Measurements from ENCODE around the gene DIABLO. TPM values are rescaled to one million over a fixed set of nuclear protein-coding genes. Genes with fewer than 3 reads are reported as not detected.

Gene DIABLO
- total RNA-seq, 3 donors from 2014 or later = 48.2 to 71.1 (median 62.3) TPM

GRCh38 chr12:122166422-122167349 lies 59.2 kb downstream of the DIABLO start:
- no peaks in the 10 kb centered on the region for H3K4me1 ChIP-seq
- intact Hi-C loops (cut with DNase I; ENCODE audit: low total_unique reads) = no loop called here
- DNase-seq (ENCODE audit: low spot score in 2 of 2) = no peak
- H3K27me3 ChIP-seq = no peaks in the 10 kb centered on the region
- H3K9me3 ChIP-seq = no peaks in the 10 kb centered on the region
- H3K36me3 ChIP-seq = no peaks in the 10 kb centered on the region
- H3K27ac ChIP-seq = no peak overlapping the region
- no peak for TF ChIP-seq POLR2AphosphoS5 (IDR thresholded peaks at IDR 0.05)
- no peak for TF ChIP-seq POLR2A (IDR thresholded peaks at IDR 0.05)
- no peak for TF ChIP-seq CTCF (IDR thresholded peaks at IDR 0.05)
- no peak overlapping the region for H3K4me3 ChIP-seq

DNA sequence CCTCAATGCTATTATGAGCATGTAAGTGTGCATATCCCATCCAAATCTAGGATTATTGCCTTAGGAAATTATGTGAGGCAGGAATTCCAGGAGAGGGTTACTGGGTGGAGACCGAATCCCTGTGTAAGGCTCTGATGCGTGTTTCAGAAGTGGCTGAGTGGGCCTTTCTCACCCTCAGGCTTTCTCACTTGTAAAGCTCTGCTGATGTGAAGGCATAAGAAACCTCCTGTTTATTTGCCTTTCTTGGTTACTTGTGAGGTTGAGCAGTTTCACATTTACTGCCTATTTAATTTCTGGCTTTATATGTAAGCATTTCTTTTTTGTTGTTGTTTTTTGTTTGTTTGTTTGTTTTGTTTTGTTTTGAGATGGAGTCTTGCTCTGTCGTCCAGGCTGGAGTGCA lies 62.9 kb downstream of the DIABLO start:
- intact Hi-C loops (cut with DNase I; ENCODE audit: low total_unique reads) = no loop called here
- no peaks in the 10 kb centered on the region for H3K36me3 ChIP-seq
- no peak overlapping the region for H3K4me3 ChIP-seq
- no peaks in the 10 kb centered on the region for H3K4me1 ChIP-seq
- no peak for TF ChIP-seq POLR2A (IDR thresholded peaks at IDR 0.05)
- no peak for TF ChIP-seq POLR2AphosphoS5 (IDR thresholded peaks at IDR 0.05)
- no peak for TF ChIP-seq CTCF (IDR thresholded peaks at IDR 0.05)
- no peak for DNase-seq (ENCODE audit: low spot score in 2 of 2)
- H3K9me3 ChIP-seq = no peaks in the 10 kb centered on the region
- H3K27me3 ChIP-seq = no peaks in the 10 kb centered on the region
- no peak overlapping the region for H3K27ac ChIP-seq

DNA sequence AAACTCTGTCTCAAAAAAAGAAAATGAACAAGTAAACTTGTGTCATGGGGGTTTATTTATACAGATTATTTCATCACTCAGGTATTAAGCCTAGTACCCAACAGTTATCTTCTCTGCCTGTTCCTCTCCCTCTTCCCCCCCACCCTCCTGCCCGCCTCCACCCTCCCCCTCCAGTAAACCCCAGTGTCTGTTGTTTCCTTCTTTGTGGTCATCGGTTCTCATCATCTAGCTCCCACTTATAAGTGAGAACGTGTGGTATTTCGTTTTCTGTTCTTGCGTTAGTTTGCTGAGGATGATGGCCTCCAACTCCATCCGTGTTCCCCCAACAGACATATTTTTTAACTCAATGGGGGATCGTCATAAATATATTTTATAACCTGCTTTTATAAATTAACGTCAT lies 64.2 kb downstream of the DIABLO start:
- intact Hi-C loops (cut with DNase I; ENCODE audit: low total_unique reads) = no loop called here
- no peaks in the 10 kb centered on the region for H3K9me3 ChIP-seq
- H3K4me1 ChIP-seq = no peaks in the 10 kb centered on the region
- no peak for DNase-seq (ENCODE audit: low spot score in 2 of 2)
- TF ChIP-seq POLR2A (IDR thresholded peaks at IDR 0.05) = no peak
- no peak for TF ChIP-seq POLR2AphosphoS5 (IDR thresholded peaks at IDR 0.05)
- TF ChIP-seq CTCF (IDR thresholded peaks at IDR 0.05) = no peak
- H3K36me3 ChIP-seq = no peaks in the 10 kb centered on the region
- H3K4me3 ChIP-seq = no peak overlapping the region
- no peaks in the 10 kb centered on the region for H3K27me3 ChIP-seq
- no peak overlapping the region for H3K27ac ChIP-seq

GRCh38 chr12:122160761-122161160 lies 65.1 kb downstream of the DIABLO start:
- TF ChIP-seq CTCF (IDR thresholded peaks at IDR 0.05) (no peak), POLR2A (IDR thresholded peaks at IDR 0.05) (no peak), POLR2AphosphoS5 (IDR thresholded peaks at IDR 0.05) (no peak)
- H3K27ac ChIP-seq = no peak overlapping the region
- H3K27me3 ChIP-seq = no peaks in the 10 kb centered on the region
- H3K36me3 ChIP-seq = no peaks in the 10 kb centered on the region
- H3K4me1 ChIP-seq = no peaks in the 10 kb centered on the region
- no peaks in the 10 kb centered on the region for H3K9me3 ChIP-seq
- no peak overlapping the region for H3K4me3 ChIP-seq
- intact Hi-C loops (cut with DNase I; ENCODE audit: low total_unique reads) = no loop called here
- DNase-seq (ENCODE audit: low spot score in 2 of 2) = no peak

GRCh38 chr12:122159882-122160281 lies 66.0 kb downstream of the DIABLO start:
- no peak for DNase-seq (ENCODE audit: low spot score in 2 of 2)
- intact Hi-C loops (cut with DNase I; ENCODE audit: low total_unique reads) = no loop called here

More at GRCh38 chr12:122159882-122160281, 66.0 kb downstream of the DIABLO start:
- Histone ChIP-seq H3K4me3 (no peak overlapping the region), H3K27me3 (no peaks in the 10 kb centered on the region), H3K27ac (no peak overlapping the region), H3K4me1 (no peaks in the 10 kb centered on the region), H3K9me3 (no peaks in the 10 kb centered on the region), H3K36me3 (no peaks in the 10 kb centered on the region)
- TF ChIP-seq CTCF (IDR thresholded peaks at IDR 0.05) = no peak
- no peak for TF ChIP-seq POLR2AphosphoS5 (IDR thresholded peaks at IDR 0.05)
- TF ChIP-seq POLR2A (IDR thresholded peaks at IDR 0.05) = no peak
